GM23338 (cell line): ENCODE measurements around the gene ZNF236. TPM values are rescaled to one million over a fixed set of nuclear protein-coding genes. Genes with fewer than 3 reads are reported as not detected.

ENCODE experiments used
- ATAC-seq: fragments of 200-7000 bp; cut with Tn5 transposase; 3 replicates; pipeline ENCODE4 v1.9.1; 2020
- DNase-seq: peaks from one replicate; pipeline ENCODE4 v3.0.0-alpha.2; 2015; ENCODE audit warnings: low spot score
- H2AFZ ChIP-seq: fragments of 200-600 bp; sonication (generic); 2 replicates; pipeline ENCODE4 v1.8.0; 2016; ENCODE audit warnings: antibody characterized with exemption, mild to moderate bottlenecking, moderate library complexity
- H3F3A ChIP-seq: fragments of 200-600 bp; sonication (generic); replicated peaks from 2 replicates; pipeline ENCODE4 v1.8.0; 2017; ENCODE audit warnings: antibody characterized with exemption, mixed run types, low read depth
- H3K27ac ChIP-seq: fragments of 200-600 bp; sonication (generic); 2 replicates; pipeline ENCODE4 v1.6.1; 2016; ENCODE audit warnings: low read depth
- H3K27me3 ChIP-seq: fragments of 200-600 bp; sonication (generic); 2 replicates; pipeline ENCODE4 v1.8.0; 2016; ENCODE audit warnings: mild to moderate bottlenecking, mixed run types, moderate library complexity; ENCODE audit not compliant: insufficient read depth
- H3K36me3 ChIP-seq: fragments of 200-600 bp; sonication (generic); 2 replicates; pipeline ENCODE4 v1.8.0; 2016; ENCODE audit warnings: mild to moderate bottlenecking; ENCODE audit not compliant: insufficient read depth
- H3K4me1 ChIP-seq: fragments of 200-600 bp; sonication (generic); 2 replicates; pipeline ENCODE4 v1.8.0; 2016; ENCODE audit warnings: mild to moderate bottlenecking, moderate library complexity; ENCODE audit not compliant: insufficient read depth
- H3K4me2 ChIP-seq: fragments of 200-600 bp; sonication (generic); 2 replicates; pipeline ENCODE4 v1.7.1; 2017; ENCODE audit warnings: mixed run types
- H3K4me3 ChIP-seq: fragments of 200-600 bp; sonication (generic); 2 replicates; pipeline ENCODE4 v1.6.1; 2016; ENCODE audit warnings: mixed run types
- H3K79me2 ChIP-seq: fragments of 200-600 bp; sonication (generic); replicated peaks from 2 replicates; pipeline ENCODE4 v1.8.0; 2017; ENCODE audit warnings: mild to moderate bottlenecking; ENCODE audit not compliant: insufficient read depth
- H3K9me2 ChIP-seq: fragments of 200-600 bp; sonication (generic); 2 replicates; pipeline ENCODE4 v1.8.0; 2017; ENCODE audit not compliant: insufficient read depth
- H4K20me1 ChIP-seq: fragments of 200-600 bp; sonication (generic); replicated peaks from 2 replicates; pipeline ENCODE4 v1.8.0; 2017; ENCODE audit warnings: mild to moderate bottlenecking; ENCODE audit not compliant: insufficient read depth
- H3K27ac Mint-ChIP-seq: 2 replicates; pipeline ENCODE4 v1.8.0; 2020; ENCODE audit warnings: inconsistent platforms, mild to moderate bottlenecking, moderate library complexity, mixed read lengths
- H3K27me3 Mint-ChIP-seq: 3 replicates; pipeline ENCODE4 v1.8.0; 2022; ENCODE audit warnings: low read depth, mild to moderate bottlenecking, moderate library complexity, mixed read lengths, inconsistent platforms; ENCODE audit not compliant: insufficient read depth, poor library complexity
- H3K36me3 Mint-ChIP-seq: 3 replicates; pipeline ENCODE4 v1.8.0; 2021; ENCODE audit warnings: low read depth, mild to moderate bottlenecking, inconsistent platforms, moderate library complexity, mixed read lengths
- H3K4me1 Mint-ChIP-seq: 3 replicates; pipeline ENCODE4 v1.8.0; 2020; ENCODE audit warnings: mild to moderate bottlenecking, inconsistent platforms, mixed read lengths
- H3K4me3 Mint-ChIP-seq: 3 replicates; pipeline ENCODE4 v1.8.0; 2021; ENCODE audit warnings: moderate library complexity, mild to moderate bottlenecking, inconsistent platforms, mixed read lengths
- H3K9me3 Mint-ChIP-seq: 3 replicates; pipeline ENCODE4 v1.8.0; 2020; ENCODE audit warnings: moderate library complexity, mild to moderate bottlenecking, inconsistent platforms, mixed read lengths
- CREB1 ChIP-seq: fragments of 250-450 bp; sonication (Bioruptor Pico); IDR thresholded peaks from 2 replicates; pipeline ENCODE4 v1.5.0; 2020; ENCODE audit warnings: low read depth, mild to moderate bottlenecking, moderate library complexity
- CTCF ChIP-seq, 2 experiments: fragments of 200-600 bp in 1 of 2; sonication (generic) in 1 of 2; conservative IDR thresholded peaks; 2 replicates each; pipeline versions ENCODE4 v1.5.1 to v1.6.1; 2016 to 2017; ENCODE audit warnings: antibody characterized with exemption in 2 of 2, low read depth in 2 of 2, mild to moderate bottlenecking in 2 of 2, moderate library complexity in 1 of 2
- ETS1 ChIP-seq: IDR thresholded peaks from 2 replicates; pipeline ENCODE4 v1.6.1; 2016; ENCODE audit warnings: antibody characterized with exemption
- EZH2 ChIP-seq: fragments of 200-600 bp; sonication (generic); IDR thresholded peaks from one replicate; pipeline ENCODE4 v1.8.0; 2017; ENCODE audit warnings: antibody characterized with exemption, mild to moderate bottlenecking, low read depth; ENCODE audit not compliant: unreplicated experiment
- EZH2phosphoT487 ChIP-seq: fragments of 200-600 bp; sonication (generic); IDR thresholded peaks from one replicate; pipeline ENCODE4 v1.8.1; 2018; ENCODE audit warnings: antibody characterized with exemption; ENCODE audit not compliant: unreplicated experiment
- JUNB ChIP-seq: IDR thresholded peaks from one replicate; pipeline ENCODE4 v1.6.1; 2016; ENCODE audit warnings: antibody characterized with exemption; ENCODE audit not compliant: unreplicated experiment
- NANOG ChIP-seq: IDR thresholded peaks from 2 replicates; pipeline ENCODE4 v1.6.1; 2016; ENCODE audit warnings: antibody characterized with exemption, borderline replicate concordance
- POLR2AphosphoS5 ChIP-seq: IDR thresholded peaks from 2 replicates; pipeline ENCODE4 v1.6.1; 2016; ENCODE audit warnings: antibody characterized with exemption, low read depth
- STAT1 ChIP-seq: IDR thresholded peaks from one replicate; pipeline ENCODE4 v1.6.1; 2016; ENCODE audit warnings: antibody characterized with exemption; ENCODE audit not compliant: unreplicated experiment
- ZNF114 ChIP-seq: fragments of 250-450 bp; sonication (Bioruptor Pico); IDR thresholded peaks from 2 replicates; pipeline ENCODE4 v1.5.0; 2020; ENCODE audit warnings: mild to moderate bottlenecking, moderate library complexity
- ZNF331 ChIP-seq: fragments of 250-450 bp; sonication (Bioruptor Pico); IDR thresholded peaks from 2 replicates; pipeline ENCODE4 v1.5.0; 2020; ENCODE audit warnings: low read depth, mild to moderate bottlenecking, moderate library complexity
- ZNF462 ChIP-seq: fragments of 250-450 bp; sonication (Bioruptor Pico); IDR thresholded peaks from 2 replicates; pipeline ENCODE4 v1.5.0; 2020; ENCODE audit warnings: mild to moderate bottlenecking, moderate library complexity
- polyA plus RNA-seq: library from polyadenylated mRNA; unstranded; fragments of >200 nt; fragmentation: Nextera tagmentation; extraction: Ambion mirVana; gene quantifications from 2 replicates; pipeline ENCODE4 v1.2.1, GENCODE V29; 2016
- total RNA-seq: library from RNA; depleted of rRNA; stranded (reverse); fragments of >200 nt; shearing (Covaris generic); gene quantifications from 2 replicates; pipeline ENCODE4 v1.2.3, GENCODE V29; 2014
- TF ChIP-seq, protein P1 (sequence below): IDR thresholded peaks from one replicate; pipeline ENCODE4 v1.6.1; 2018; ENCODE audit warnings: antibody characterized with exemption; ENCODE audit not compliant: unreplicated experiment

The ZNF236 gene
- total and polyA plus RNA-seq, 2 experiments from 2014 or later = 8.9 to 16.3 TPM

DNA sequence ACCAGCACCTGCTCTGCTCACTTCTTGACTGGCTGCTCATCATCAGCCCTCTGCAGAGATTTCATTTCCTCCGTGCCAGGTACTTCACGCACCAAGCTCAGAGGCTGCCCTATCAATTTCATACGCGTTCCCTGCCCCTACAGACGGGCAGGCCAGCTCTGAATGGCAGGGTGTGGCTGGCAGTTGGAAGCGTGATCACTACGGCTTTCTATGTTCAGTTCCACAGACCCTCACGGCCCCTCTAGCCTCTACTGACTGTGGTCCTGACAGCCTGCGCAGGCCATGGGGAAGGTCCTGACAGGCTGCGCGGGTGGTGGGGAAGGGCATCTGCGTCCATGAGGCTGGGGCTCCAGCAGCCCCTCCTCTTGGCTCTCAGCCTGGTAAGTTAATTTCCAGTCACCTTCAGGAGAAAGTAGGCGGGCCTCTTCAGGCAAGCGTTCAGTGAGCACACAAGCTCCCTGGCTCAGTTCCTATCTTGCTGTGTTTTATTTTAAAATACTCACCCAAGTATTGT, 154.8 kb downstream of the ZNF236 start:
- Histone ChIP-seq H4K20me1 (no peaks in the 10 kb centered on the region), H3K27ac (no peak overlapping the region), H3K36me3 (no peaks in the 10 kb centered on the region), H3K9me2 (no peaks in the 10 kb centered on the region), H3F3A (no peaks in the 10 kb centered on the region), H2AFZ (no peak overlapping the region), H3K4me3 (no peak overlapping the region), H3K27me3 (no peaks in the 10 kb centered on the region), H3K79me2 (no peaks in the 10 kb centered on the region), H3K4me2 (no peak overlapping the region), H3K4me1 (peaks cover 16% of the 10 kb centered on the region)
- Mint-ChIP-seq H3K27me3 (peaks cover 20% of the 10 kb centered on the region), H3K4me3 (no peak overlapping the region), H3K4me1 (peaks cover 37% of the 10 kb centered on the region), H3K9me3 (no peaks in the 10 kb centered on the region), H3K36me3 (peaks cover 2% of the 10 kb centered on the region; the same call in 1 of the 3 replicates), H3K27ac (no peak overlapping the region; the same call in 1 of the 2 replicates)
- DNase-seq = no peak
- no peak for TF ChIP-seq ZNF331 (CRISPR knock-in tag)
- no peak for TF ChIP-seq ZNF114 (CRISPR knock-in tag)
- no peak for TF ChIP-seq EZH2phosphoT487
- TF ChIP-seq STAT1 = no peak
- TF ChIP-seq ZNF462 (CRISPR knock-in tag) = no peak
- no peak for TF ChIP-seq ETS1
- no peak for TF ChIP-seq CTCF (conservative IDR thresholded peaks at IDR 0.05; ENCODE audit: low read depth in 2 of 2)
- TF ChIP-seq CREB1 (CRISPR knock-in tag) = no peak
- no peak for TF ChIP-seq EZH2
- TF ChIP-seq, protein P1, sequence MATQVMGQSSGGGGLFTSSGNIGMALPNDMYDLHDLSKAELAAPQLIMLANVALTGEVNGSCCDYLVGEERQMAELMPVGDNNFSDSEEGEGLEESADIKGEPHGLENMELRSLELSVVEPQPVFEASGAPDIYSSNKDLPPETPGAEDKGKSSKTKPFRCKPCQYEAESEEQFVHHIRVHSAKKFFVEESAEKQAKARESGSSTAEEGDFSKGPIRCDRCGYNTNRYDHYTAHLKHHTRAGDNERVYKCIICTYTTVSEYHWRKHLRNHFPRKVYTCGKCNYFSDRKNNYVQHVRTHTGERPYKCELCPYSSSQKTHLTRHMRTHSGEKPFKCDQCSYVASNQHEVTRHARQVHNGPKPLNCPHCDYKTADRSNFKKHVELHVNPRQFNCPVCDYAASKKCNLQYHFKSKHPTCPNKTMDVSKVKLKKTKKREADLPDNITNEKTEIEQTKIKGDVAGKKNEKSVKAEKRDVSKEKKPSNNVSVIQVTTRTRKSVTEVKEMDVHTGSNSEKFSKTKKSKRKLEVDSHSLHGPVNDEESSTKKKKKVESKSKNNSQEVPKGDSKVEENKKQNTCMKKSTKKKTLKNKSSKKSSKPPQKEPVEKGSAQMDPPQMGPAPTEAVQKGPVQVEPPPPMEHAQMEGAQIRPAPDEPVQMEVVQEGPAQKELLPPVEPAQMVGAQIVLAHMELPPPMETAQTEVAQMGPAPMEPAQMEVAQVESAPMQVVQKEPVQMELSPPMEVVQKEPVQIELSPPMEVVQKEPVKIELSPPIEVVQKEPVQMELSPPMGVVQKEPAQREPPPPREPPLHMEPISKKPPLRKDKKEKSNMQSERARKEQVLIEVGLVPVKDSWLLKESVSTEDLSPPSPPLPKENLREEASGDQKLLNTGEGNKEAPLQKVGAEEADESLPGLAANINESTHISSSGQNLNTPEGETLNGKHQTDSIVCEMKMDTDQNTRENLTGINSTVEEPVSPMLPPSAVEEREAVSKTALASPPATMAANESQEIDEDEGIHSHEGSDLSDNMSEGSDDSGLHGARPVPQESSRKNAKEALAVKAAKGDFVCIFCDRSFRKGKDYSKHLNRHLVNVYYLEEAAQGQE = no peak
- no peak for TF ChIP-seq NANOG
- no peak for TF ChIP-seq JUNB
- TF ChIP-seq POLR2AphosphoS5 = no peak
- no peak for ATAC-seq
